Trophoblast cell (in vitro differentiated cells and primary cell): ENCODE measurements around the gene VAMP3.

ENCODE experiments used
- DNase-seq, 2 donors: peaks; one replicate each; pipeline ENCODE4 v3.0.0-alpha.2; 2016
- H2AFZ ChIP-seq: 2 replicates; pipeline ENCODE4 v1.6.1; 2013; ENCODE audit warnings: low read length, moderate library complexity, mild to moderate bottlenecking; ENCODE audit not compliant: insufficient read depth, poor library complexity
- H2AK5ac ChIP-seq: 2 replicates; pipeline ENCODE4 v1.6.1; 2013; ENCODE audit warnings: mild to moderate bottlenecking, low read length
- H2BK120ac ChIP-seq: 2 replicates; pipeline ENCODE4 v1.6.1; 2013; ENCODE audit warnings: low read length, mild to moderate bottlenecking, moderate library complexity; ENCODE audit not compliant: insufficient read depth, poor library complexity
- H2BK12ac ChIP-seq: 2 replicates; pipeline ENCODE4 v1.6.1; 2013; ENCODE audit warnings: mild to moderate bottlenecking, low read length, moderate library complexity
- H2BK5ac ChIP-seq: 2 replicates; pipeline ENCODE4 v1.6.1; 2013; ENCODE audit warnings: low read length, low read depth, moderate library complexity, mild to moderate bottlenecking; ENCODE audit not compliant: poor library complexity
- H3K14ac ChIP-seq: 2 replicates; pipeline ENCODE4 v1.6.1; 2013; ENCODE audit warnings: mild to moderate bottlenecking, low read length
- H3K18ac ChIP-seq: 2 replicates; pipeline ENCODE4 v1.6.1; 2013; ENCODE audit warnings: mild to moderate bottlenecking, low read length
- H3K23ac ChIP-seq: 2 replicates; pipeline ENCODE4 v1.6.1; 2013; ENCODE audit warnings: low read length
- H3K27ac ChIP-seq: 2 replicates; pipeline ENCODE4 v1.5.1; 2013; ENCODE audit warnings: low read depth, mild to moderate bottlenecking, inconsistent platforms, low read length, moderate library complexity
- H3K27me3 ChIP-seq: 2 replicates; pipeline ENCODE4 v1.6.1; 2013; ENCODE audit warnings: inconsistent platforms, mild to moderate bottlenecking, low read length, moderate library complexity; ENCODE audit not compliant: insufficient read depth
- H3K36me3 ChIP-seq, 2 experiments: 1 replicate in 1 of 2; 2 replicates in 1 of 2; pipeline ENCODE4 v1.6.1; 2013; ENCODE audit warnings: low read length in 2 of 2, mild to moderate bottlenecking in 2 of 2, moderate library complexity in 1 of 2; ENCODE audit not compliant: insufficient read depth in 2 of 2, control insufficient read depth in 1 of 2
- H3K4ac ChIP-seq: 2 replicates; pipeline ENCODE4 v1.6.1; 2013; ENCODE audit warnings: low read depth, mild to moderate bottlenecking, low read length, moderate library complexity
- H3K4me1 ChIP-seq, 2 experiments: 1 replicate in 1 of 2; 2 replicates in 1 of 2; pipeline ENCODE4 v1.6.1; 2013; ENCODE audit warnings: low read length in 2 of 2, mild to moderate bottlenecking in 2 of 2, moderate library complexity in 1 of 2; ENCODE audit not compliant: insufficient read depth in 2 of 2, control insufficient read depth in 1 of 2
- H3K4me2 ChIP-seq: 2 replicates; pipeline ENCODE4 v1.6.1; 2013; ENCODE audit warnings: inconsistent platforms, mild to moderate bottlenecking, low read length, moderate library complexity
- H3K4me3 ChIP-seq: 2 replicates; pipeline ENCODE4 v1.5.1; 2013; ENCODE audit warnings: mild to moderate bottlenecking, low read depth, low read length, inconsistent platforms
- H3K79me1 ChIP-seq: one replicate; pipeline ENCODE4 v1.6.1; 2013; ENCODE audit warnings: low read length
- H3K79me2 ChIP-seq: 2 replicates; pipeline ENCODE4 v1.6.1; 2013; ENCODE audit warnings: low read length, mild to moderate bottlenecking; ENCODE audit not compliant: control insufficient read depth, insufficient read depth, poor library complexity
- H3K9ac ChIP-seq: 2 replicates; pipeline ENCODE4 v1.6.1; 2013; ENCODE audit warnings: mild to moderate bottlenecking, low read length
- H3K9me3 ChIP-seq: 2 replicates; pipeline ENCODE4 v1.6.1; 2013; ENCODE audit warnings: low read depth, mild to moderate bottlenecking, control low read depth, inconsistent platforms, low read length; ENCODE audit not compliant: insufficient read depth
- H4K12ac ChIP-seq: 2 replicates; pipeline ENCODE4 v1.6.1; 2013; ENCODE audit warnings: low read depth, mild to moderate bottlenecking, low read length, moderate library complexity
- H4K8ac ChIP-seq: 2 replicates; pipeline ENCODE4 v1.6.1; 2013; ENCODE audit warnings: low read depth, mild to moderate bottlenecking, low read length, moderate library complexity
- H4K91ac ChIP-seq: one replicate; pipeline ENCODE4 v1.6.1; 2013; ENCODE audit warnings: low read depth, mild to moderate bottlenecking, low read length, moderate library complexity
- WGBS: extraction: QIAGEN DNeasy Blood & Tissue Kit; methylation state at CpG from one replicate; pipeline ENCODE4 v1.1.7; 2013; ENCODE audit warnings: missing lambda C conversion rate; ENCODE audit not compliant: insufficient read length, insufficient coverage; ENCODE audit errors: extremely low coverage; 5-methylcytosine and 5-hydroxymethylcytosine counted together

Gene VAMP3

DNA sequence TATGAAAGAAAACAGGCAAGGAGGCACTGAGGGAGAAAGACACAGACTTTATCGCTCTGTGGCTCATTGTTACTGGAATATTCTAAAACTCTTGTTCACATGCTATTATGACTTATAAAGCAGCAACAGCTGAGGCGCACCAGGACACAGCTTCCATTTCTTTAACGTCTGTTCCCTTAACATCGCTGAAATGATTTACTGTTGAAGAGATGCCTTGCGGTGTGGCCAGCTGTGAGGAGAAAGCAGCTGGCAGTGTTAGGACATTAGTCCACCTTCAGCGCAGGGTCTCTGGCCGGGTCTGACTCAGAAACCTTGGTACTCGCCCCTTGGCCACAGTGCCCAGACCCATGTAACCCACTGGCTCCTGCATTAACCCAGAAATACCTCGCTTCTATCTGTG is 9.9 kb downstream of the VAMP3 start:
- peaks cover 6% of the 10 kb centered on the region for H3K79me1 ChIP-seq
- H2BK12ac ChIP-seq: no peak overlapping the region
- no CpG with 5 or more reads among the region's 9 CpGs for WGBS
- H2AFZ ChIP-seq: no peak overlapping the region
- no peak overlapping the region for H3K9ac ChIP-seq
- peaks cover 2% of the 10 kb centered on the region for H3K79me2 ChIP-seq
- no peak overlapping the region for H3K4ac ChIP-seq
- no peak overlapping the region for H4K12ac ChIP-seq
- H3K36me3 ChIP-seq: peaks cover 13 to 25% of the 10 kb centered on the region in 2 experiments
- peaks cover 3% of the 10 kb centered on the region for H3K27me3 ChIP-seq
- H3K23ac ChIP-seq: no peak overlapping the region
- no peak overlapping the region for H3K4me2 ChIP-seq
- H2BK5ac ChIP-seq: no peak overlapping the region
- DNase-seq: peak in 1 of 2 donors; percentile 57
- no peak overlapping the region for H3K14ac ChIP-seq
- no peak overlapping the region for H3K27ac ChIP-seq
- H2BK120ac ChIP-seq: no peak overlapping the region
- H3K4me1 ChIP-seq: peaks cover 5 to 8% of the 10 kb centered on the region in 2 experiments
- no peak overlapping the region for H2AK5ac ChIP-seq
- no peak overlapping the region for H3K4me3 ChIP-seq
- H3K9me3 ChIP-seq: peaks cover 5% of the 10 kb centered on the region
- H4K8ac ChIP-seq: no peak overlapping the region
- no peak overlapping the region for H4K91ac ChIP-seq
- no peak overlapping the region for H3K18ac ChIP-seq

DNA sequence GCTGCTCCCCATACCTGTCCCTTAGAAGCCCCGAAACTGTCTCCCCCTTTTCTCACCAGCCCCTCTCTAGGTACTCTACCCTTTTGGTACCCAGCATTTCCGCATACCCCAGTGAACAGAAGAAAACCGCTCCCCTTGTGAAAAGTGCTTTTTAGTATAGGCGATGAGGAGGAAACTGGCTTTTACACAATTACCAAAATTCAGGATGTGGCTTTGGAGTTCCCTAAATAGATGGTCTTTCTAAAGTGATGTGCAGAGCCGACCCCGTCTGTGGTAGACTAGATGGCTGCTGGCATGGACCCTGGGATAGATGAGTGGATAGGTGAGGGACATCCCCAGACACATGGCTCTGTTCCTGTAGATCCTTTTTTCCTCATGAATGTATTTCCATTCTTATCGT is 10.4 kb downstream of the VAMP3 start:
- H3K14ac ChIP-seq: no peak overlapping the region
- H3K4me1 ChIP-seq: peaks cover 5 to 8% of the 10 kb centered on the region in 2 experiments
- peaks cover 6% of the 10 kb centered on the region for H3K79me1 ChIP-seq
- no peak overlapping the region for H3K4me3 ChIP-seq
- no peak overlapping the region for H2AFZ ChIP-seq
- no peak overlapping the region for H3K27ac ChIP-seq
- H4K8ac ChIP-seq: no peak overlapping the region
- H3K79me2 ChIP-seq: peaks cover 2% of the 10 kb centered on the region
- H3K23ac ChIP-seq: no peak overlapping the region
- no peak for DNase-seq
- H2BK12ac ChIP-seq: no peak overlapping the region
- H3K4me2 ChIP-seq: no peak overlapping the region
- H2BK5ac ChIP-seq: no peak overlapping the region
- H3K36me3 ChIP-seq: peaks cover 13 to 25% of the 10 kb centered on the region in 2 experiments
- H2AK5ac ChIP-seq: no peak overlapping the region
- no peak overlapping the region for H4K12ac ChIP-seq
- no peak overlapping the region for H3K4ac ChIP-seq
- peaks cover 3% of the 10 kb centered on the region for H3K27me3 ChIP-seq
- no peak overlapping the region for H3K9ac ChIP-seq
- no CpG with 5 or more reads among the region's 7 CpGs for WGBS
- peaks cover 5% of the 10 kb centered on the region for H3K9me3 ChIP-seq
- H2BK120ac ChIP-seq: no peak overlapping the region
- H4K91ac ChIP-seq: no peak overlapping the region
- H3K18ac ChIP-seq: no peak overlapping the region

DNA sequence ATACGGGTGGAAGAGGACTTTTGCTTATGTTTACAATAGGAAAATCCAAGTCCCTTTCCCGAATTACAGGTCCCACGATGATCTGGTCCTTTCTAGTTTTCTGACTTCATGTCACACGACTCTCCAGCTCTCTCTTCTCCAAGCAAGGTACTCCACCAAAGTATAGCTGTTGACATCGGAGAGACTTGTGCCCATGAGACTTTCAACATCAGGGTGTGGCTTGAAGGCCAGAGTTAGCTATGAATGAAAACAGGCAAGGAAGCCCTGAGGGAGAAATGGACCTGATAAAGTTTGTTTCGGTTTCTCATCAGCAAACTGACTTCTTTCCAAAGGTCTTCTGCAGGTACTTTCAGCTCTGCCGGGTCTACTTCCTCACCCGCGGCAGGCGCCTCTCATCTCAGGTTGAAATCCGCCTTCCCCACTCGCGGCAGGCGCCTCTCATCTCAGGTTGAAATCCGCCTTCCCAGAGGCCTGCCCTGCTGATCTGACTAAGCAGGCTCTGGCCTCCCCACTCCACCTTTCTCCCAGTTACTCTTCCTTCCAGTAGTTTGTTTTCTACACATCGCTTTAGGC is 10.9 kb downstream of the VAMP3 start:
- H3K14ac ChIP-seq: no peak overlapping the region

DNA sequence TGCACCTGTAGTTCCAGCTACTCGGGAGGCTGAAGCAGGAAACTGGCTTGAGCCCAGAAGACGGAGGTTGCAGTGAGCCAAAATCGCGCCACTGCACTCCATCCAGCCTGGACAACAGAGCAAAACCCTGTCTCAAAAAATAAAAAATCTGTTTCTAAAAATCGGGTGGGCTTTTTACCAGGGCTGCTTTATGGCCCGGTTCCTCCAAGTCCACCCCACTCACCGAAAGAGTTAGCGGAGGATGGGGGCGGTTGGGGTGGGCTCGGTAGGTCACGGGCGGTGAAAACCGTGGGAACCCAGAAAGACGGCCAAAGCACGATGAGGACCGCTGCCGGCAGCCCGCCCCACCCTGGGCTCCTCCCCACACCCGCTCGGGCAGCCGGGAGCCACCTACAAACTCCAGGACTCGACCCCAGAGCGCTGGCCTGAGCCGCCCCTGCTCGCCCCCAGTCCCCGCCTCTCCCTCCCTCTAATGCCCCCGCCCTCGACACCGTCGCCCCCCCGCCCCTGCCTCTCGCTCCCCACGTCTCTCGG is 12.1 kb downstream of the VAMP3 start:
- peaks cover 3% of the 10 kb centered on the region for H3K27me3 ChIP-seq
- H3K4me1 ChIP-seq: peaks cover 5 to 8% of the 10 kb centered on the region in 2 experiments
- peaks cover 6% of the 10 kb centered on the region for H3K79me1 ChIP-seq
- peak; percentile 42 to 44 for DNase-seq
- H3K4me3 ChIP-seq: peak overlapping the region; percentile 68
- H4K12ac ChIP-seq: no peak overlapping the region
- H3K18ac ChIP-seq: no peak overlapping the region
- no peak overlapping the region for H3K27ac ChIP-seq
- H3K9me3 ChIP-seq: peaks cover 5% of the 10 kb centered on the region
- no peak overlapping the region for H3K23ac ChIP-seq
- peak overlapping the region; percentile 66 for H2AFZ ChIP-seq
- H3K36me3 ChIP-seq: peaks cover under 1 to 13% of the 10 kb centered on the region in 2 experiments
- peak overlapping the region; percentile 93 for H3K4me2 ChIP-seq
- no CpG with 5 or more reads among the region's 34 CpGs for WGBS
- no peak overlapping the region for H2BK5ac ChIP-seq
- H2BK120ac ChIP-seq: peak overlapping the region; percentile 22
- H4K8ac ChIP-seq: peak overlapping the region; percentile 74
- peak overlapping the region; percentile 60 for H3K14ac ChIP-seq
- H4K91ac ChIP-seq: no peak overlapping the region
- H3K4ac ChIP-seq: no peak overlapping the region
- H3K9ac ChIP-seq: peak overlapping the region; percentile 19
- no peak overlapping the region for H2BK12ac ChIP-seq
- H3K79me2 ChIP-seq: peaks cover 2% of the 10 kb centered on the region
- no peak overlapping the region for H2AK5ac ChIP-seq

More for the DNA sequence above, 10.9 kb downstream of the VAMP3 start:
- Histone ChIP-seq H3K79me1 (peaks cover 6% of the 10 kb centered on the region), H2BK12ac (no peak overlapping the region), H3K23ac (no peak overlapping the region), H3K4me3 (no peak overlapping the region), H2BK5ac (no peak overlapping the region), H3K9me3 (peaks cover 5% of the 10 kb centered on the region), H3K9ac (no peak overlapping the region), H4K12ac (no peak overlapping the region), H3K4ac (no peak overlapping the region), H2AK5ac (no peak overlapping the region), H4K8ac (no peak overlapping the region), H3K27ac (no peak overlapping the region), H2AFZ (no peak overlapping the region), H3K79me2 (peaks cover 2% of the 10 kb centered on the region), H3K27me3 (peaks cover 3% of the 10 kb centered on the region), H4K91ac (no peak overlapping the region), H2BK120ac (no peak overlapping the region), H3K18ac (no peak overlapping the region), H3K4me1 (peaks cover 5 to 8% of the 10 kb centered on the region in 2 experiments), H3K36me3 (peaks cover 9 to 23% of the 10 kb centered on the region in 2 experiments), H3K4me2 (no peak overlapping the region)
- no CpG with 5 or more reads among the region's 16 CpGs for WGBS
- DNase-seq: peak; percentile 84 to 88
